Thymus (tissue), 11 donors: ENCODE data around the gene ARHGAP15. TPM values are rescaled to one million over a fixed set of nuclear protein-coding genes. Genes with fewer than 3 reads are reported as not detected.

ENCODE experiments used
- DNase-seq, 9 donors: peaks; one replicate each; pipeline ENCODE4 v3.0.0-alpha.2; 2013; ENCODE audit warnings: low spot score in 9 of 9, low read depth in 6 of 9, missing footprints in 1 of 9
- H3K27ac ChIP-seq, 2 donors: one replicate each; pipeline ENCODE4 v1.5.1; 2013; ENCODE audit warnings: control low read depth in 1 of 2, low read depth in 1 of 2, low read length in 1 of 2, mild to moderate bottlenecking in 1 of 2, moderate library complexity in 1 of 2
- H3K27me3 ChIP-seq, 2 donors: one replicate each; pipeline ENCODE4 v1.5.1; 2013; ENCODE audit warnings: low read length in 1 of 2; ENCODE audit not compliant: control insufficient read depth in 2 of 2, insufficient read depth in 1 of 2
- H3K36me3 ChIP-seq, 2 donors: one replicate each; pipeline ENCODE4 v1.5.1; 2013; ENCODE audit warnings: low read length in 1 of 2, mild to moderate bottlenecking in 1 of 2, moderate library complexity in 1 of 2; ENCODE audit not compliant: control insufficient read depth in 2 of 2, insufficient read depth in 2 of 2
- H3K4me1 ChIP-seq, 2 donors: one replicate each; pipeline ENCODE4 v1.5.1; 2013; ENCODE audit warnings: low read length in 2 of 2; ENCODE audit not compliant: control insufficient read depth in 2 of 2, insufficient read depth in 2 of 2
- H3K4me3 ChIP-seq, 2 donors: one replicate each; pipeline ENCODE4 v1.5.1; 2013; ENCODE audit warnings: low read length in 2 of 2, control low read depth in 1 of 2, mild to moderate bottlenecking in 1 of 2
- H3K9me3 ChIP-seq, 2 donors: one replicate each; pipeline ENCODE4 v1.5.1; 2013; ENCODE audit warnings: low read length in 1 of 2, mild to moderate bottlenecking in 1 of 2; ENCODE audit not compliant: control insufficient read depth in 2 of 2, insufficient read depth in 1 of 2
- WGBS: extraction: QIAGEN DNeasy Blood & Tissue Kit; methylation state at CpG from one replicate; pipeline ENCODE4 v1.1.7; 2013; 5-methylcytosine and 5-hydroxymethylcytosine counted together
- polyA plus RNA-seq: library from polyadenylated mRNA; stranded (reverse); fragments of 200-250 nt; gene quantifications from one replicate; pipeline ENCODE4 v1.2.3, GENCODE V29; 2013
- total RNA-seq: library from RNA; stranded (reverse); fragments of 120-200 nt; gene quantifications from one replicate; pipeline ENCODE4 v1.2.4, GENCODE V29; 2013
- donor health status: healthy.

Gene ARHGAP15
- total and polyA plus RNA-seq, 2 donors: 55.8 to 182 TPM

- 95% methylated on average over 3 of the region's 3 CpGs for WGBS
- Histone ChIP-seq H3K36me3 (no peaks in the 10 kb centered on the region), H3K4me1 (no peaks in the 10 kb centered on the region), H3K9me3 (no peaks in the 10 kb centered on the region), H3K4me3 (no peak overlapping the region), H3K27ac (no peak overlapping the region), H3K27me3 (no peaks in the 10 kb centered on the region)
- DNase-seq: no peak
Observed at GRCh38 chr2:143793381-143793780, 664.2 kb downstream of the ARHGAP15 start.

- no peaks in the 10 kb centered on the region for H3K4me1 ChIP-seq
- H3K27ac ChIP-seq: no peak overlapping the region
- no peak overlapping the region for H3K4me3 ChIP-seq
- H3K27me3 ChIP-seq: no peaks in the 10 kb centered on the region
- H3K9me3 ChIP-seq: no peaks in the 10 kb centered on the region
- WGBS: 95% methylated on average over 1 of the region's 1 CpG
- DNase-seq: no peak
- no peaks in the 10 kb centered on the region for H3K36me3 ChIP-seq
Observed at GRCh38 chr2:143796051-143796450, 666.8 kb downstream of the ARHGAP15 start.

- Histone ChIP-seq H3K27me3 (no peaks in the 10 kb centered on the region), H3K4me1 (no peaks in the 10 kb centered on the region), H3K9me3 (no peaks in the 10 kb centered on the region), H3K27ac (no peak overlapping the region), H3K4me3 (no peak overlapping the region), H3K36me3 (no peaks in the 10 kb centered on the region)
- no peak for DNase-seq
- WGBS: 98% methylated on average over 1 of the region's 1 CpG
Observed at GRCh38 chr2:143801561-143801960, 672.3 kb downstream of the ARHGAP15 start.

GRCh38 chr2:143802242-143802641, 673.0 kb downstream of the ARHGAP15 start:
- no peak overlapping the region for H3K27ac ChIP-seq
- H3K36me3 ChIP-seq: no peaks in the 10 kb centered on the region
- DNase-seq: no peak
- no peaks in the 10 kb centered on the region for H3K9me3 ChIP-seq
- 99% methylated on average over 4 of the region's 4 CpGs for WGBS
- H3K27me3 ChIP-seq: no peaks in the 10 kb centered on the region
- H3K4me1 ChIP-seq: no peaks in the 10 kb centered on the region
- no peak overlapping the region for H3K4me3 ChIP-seq

GRCh38 chr2:143802871-143803650, 673.8 kb downstream of the ARHGAP15 start:
- H3K36me3 ChIP-seq: no peaks in the 10 kb centered on the region
- no peaks in the 10 kb centered on the region for H3K27me3 ChIP-seq
- H3K27ac ChIP-seq: no peak overlapping the region
- H3K4me1 ChIP-seq: no peaks in the 10 kb centered on the region
- no peak for DNase-seq
- no peak overlapping the region for H3K4me3 ChIP-seq
- H3K9me3 ChIP-seq: no peaks in the 10 kb centered on the region
- 95% methylated on average over 5 of the region's 5 CpGs for WGBS

DNA sequence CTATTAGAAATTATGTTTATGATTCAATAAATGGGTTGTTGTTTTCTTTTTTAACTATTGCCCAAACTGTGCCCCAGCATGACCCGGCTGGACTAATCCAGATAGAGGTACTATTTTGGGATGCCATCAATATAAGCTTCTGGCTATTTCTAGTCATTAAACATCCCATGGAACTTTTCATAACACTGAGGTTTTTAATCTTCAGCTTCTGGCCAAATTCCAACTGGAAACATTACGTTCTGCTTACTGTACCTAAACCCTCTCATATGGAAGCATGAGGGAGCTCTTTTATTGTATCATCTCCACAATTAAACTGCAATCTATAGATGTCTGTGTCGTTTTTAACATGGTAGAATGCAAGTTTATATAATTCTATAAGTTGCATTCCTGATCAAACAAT, 674.7 kb downstream of the ARHGAP15 start:
- no peak for DNase-seq

GRCh38 chr2:143805666-143806065, 676.4 kb downstream of the ARHGAP15 start:
- no peak for DNase-seq

More for the DNA sequence above, 674.7 kb downstream of the ARHGAP15 start:
- no peak overlapping the region for H3K4me3 ChIP-seq
- H3K9me3 ChIP-seq: no peaks in the 10 kb centered on the region
- WGBS: 93% methylated on average over 3 of the region's 3 CpGs
- no peak overlapping the region for H3K27ac ChIP-seq
- H3K4me1 ChIP-seq: no peaks in the 10 kb centered on the region
- H3K36me3 ChIP-seq: no peaks in the 10 kb centered on the region
- no peaks in the 10 kb centered on the region for H3K27me3 ChIP-seq

DNA sequence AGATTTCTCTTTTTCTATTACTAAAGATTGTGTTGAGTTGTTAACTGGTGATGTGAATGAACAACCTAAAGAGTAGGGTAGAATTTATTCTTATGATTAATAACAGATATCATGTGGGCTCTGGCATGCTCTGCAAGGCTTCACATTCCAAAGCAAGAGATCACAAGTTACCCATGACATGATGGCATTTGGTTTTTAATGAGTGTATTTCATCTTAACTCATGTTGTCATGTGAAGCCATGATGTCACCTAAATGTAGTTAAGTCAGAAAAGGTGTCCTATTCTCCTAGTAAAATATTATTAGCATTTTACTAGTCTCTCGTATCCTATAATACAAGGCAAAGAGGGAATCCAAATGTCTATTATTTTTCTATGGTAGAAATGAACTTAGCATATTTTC, 678.0 kb downstream of the ARHGAP15 start:
- Histone ChIP-seq H3K27ac (no peak overlapping the region), H3K4me1 (no peaks in the 10 kb centered on the region), H3K36me3 (no peaks in the 10 kb centered on the region), H3K9me3 (no peaks in the 10 kb centered on the region), H3K27me3 (no peaks in the 10 kb centered on the region), H3K4me3 (no peak overlapping the region)
- 95% methylated on average over 1 of the region's 1 CpG for WGBS
- no peak for DNase-seq

More at GRCh38 chr2:143805666-143806065, 676.4 kb downstream of the ARHGAP15 start:
- no peak overlapping the region for H3K27ac ChIP-seq
- H3K9me3 ChIP-seq: no peaks in the 10 kb centered on the region
- no peak overlapping the region for H3K4me3 ChIP-seq
- H3K27me3 ChIP-seq: no peaks in the 10 kb centered on the region
- H3K4me1 ChIP-seq: no peaks in the 10 kb centered on the region
- no peaks in the 10 kb centered on the region for H3K36me3 ChIP-seq

DNA sequence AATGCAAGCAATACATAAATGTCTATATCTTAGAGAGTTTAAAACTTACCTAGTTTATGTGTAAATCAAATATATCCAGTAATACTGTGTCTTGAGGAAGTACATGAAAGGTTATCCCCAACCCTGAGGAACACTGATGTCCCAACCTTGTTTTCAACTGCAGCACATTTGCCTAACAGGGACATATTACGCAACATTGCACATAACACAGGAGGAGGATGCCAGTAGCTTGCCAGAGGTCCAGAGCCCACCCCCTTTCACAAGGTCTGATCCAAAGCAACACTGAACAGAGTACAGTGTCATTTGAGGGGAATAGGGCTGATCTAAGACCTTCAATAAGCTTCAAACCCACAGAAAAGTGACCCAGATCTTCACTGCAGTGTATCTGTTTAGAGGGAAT, 678.5 kb downstream of the ARHGAP15 start:
- 96% methylated on average over 1 of the region's 1 CpG for WGBS
- no peak for DNase-seq
- Histone ChIP-seq H3K4me1 (no peaks in the 10 kb centered on the region), H3K36me3 (no peaks in the 10 kb centered on the region), H3K27ac (no peak overlapping the region), H3K27me3 (no peaks in the 10 kb centered on the region), H3K9me3 (no peaks in the 10 kb centered on the region), H3K4me3 (no peak overlapping the region)
